Measurements from ENCODE around the gene KL.

The KL gene

GRCh38 chr13:33069365-33069764 lies 53.1 kb downstream of the KL start:
- H3K4me1 Mint-ChIP-seq (ENCODE audit: low read depth): no peaks in the 10 kb centered on the region
- no peaks in the 10 kb centered on the region for H3K27me3 Mint-ChIP-seq
- peaks cover 7% of the 10 kb centered on the region for H3K9me3 Mint-ChIP-seq
- H3K4me3 Mint-ChIP-seq: no peak overlapping the region
- intact Hi-C loops (cut with micrococcal nuclease): no loop called here
- H3K36me3 Mint-ChIP-seq (ENCODE audit: low read depth): no peaks in the 10 kb centered on the region
- H3K27ac Mint-ChIP-seq: no peak overlapping the region

DNA sequence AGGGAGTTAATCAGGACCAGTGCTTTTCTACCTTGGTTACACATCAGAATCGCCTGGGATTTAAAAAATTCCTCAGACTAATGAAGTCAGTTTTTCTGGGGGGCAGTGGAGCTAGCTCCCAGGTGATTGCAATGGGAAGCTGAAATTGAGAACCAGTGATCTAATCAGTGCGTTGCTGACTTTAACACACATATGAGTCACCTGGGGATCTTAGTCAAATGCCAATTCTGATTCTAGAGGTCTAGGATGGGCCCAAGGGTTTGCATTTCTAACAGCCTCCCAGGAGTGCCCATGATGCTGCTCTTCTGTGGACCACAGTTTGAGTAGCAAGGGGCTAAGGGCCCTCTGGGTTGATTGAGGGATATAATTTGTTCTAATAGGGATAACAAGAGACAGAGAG lies 54.5 kb downstream of the KL start:
- Mint-ChIP-seq H3K9me3 (peaks cover 7% of the 10 kb centered on the region), H3K4me3 (no peak overlapping the region), H3K27me3 (no peaks in the 10 kb centered on the region), H3K36me3 (ENCODE audit: low read depth) (no peaks in the 10 kb centered on the region), H3K27ac (no peak overlapping the region), H3K4me1 (ENCODE audit: low read depth) (no peaks in the 10 kb centered on the region)
- intact Hi-C loops (cut with micrococcal nuclease): no loop called here

DNA sequence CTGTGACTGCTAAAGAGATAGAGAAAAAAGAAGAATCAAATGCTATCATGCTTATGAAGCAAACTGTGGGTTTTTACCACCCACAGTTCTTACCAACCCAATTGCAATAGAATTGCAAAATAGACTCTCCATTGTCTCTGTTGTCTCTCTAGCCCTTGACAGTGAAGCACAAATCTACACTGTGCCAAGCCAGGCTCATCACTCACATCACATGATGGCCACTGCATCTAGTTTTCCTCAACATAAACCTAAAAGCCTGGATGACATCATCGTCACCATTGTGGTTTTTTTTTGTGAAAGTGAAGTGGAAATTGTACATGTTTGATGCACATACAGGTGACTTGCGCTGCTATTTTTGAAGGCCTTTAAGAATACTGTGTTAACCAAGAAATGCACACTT lies 56.1 kb downstream of the KL start:
- Mint-ChIP-seq H3K4me1 (ENCODE audit: low read depth) (peaks cover 5% of the 10 kb centered on the region), H3K27me3 (no peaks in the 10 kb centered on the region), H3K4me3 (no peak overlapping the region), H3K27ac (no peak overlapping the region), H3K9me3 (no peaks in the 10 kb centered on the region), H3K36me3 (ENCODE audit: low read depth) (no peaks in the 10 kb centered on the region)
- intact Hi-C loops (cut with micrococcal nuclease): no loop called here

GRCh38 chr13:33072759-33073158 lies 56.5 kb downstream of the KL start:
- Mint-ChIP-seq H3K36me3 (ENCODE audit: low read depth) (no peaks in the 10 kb centered on the region), H3K27ac (no peak overlapping the region), H3K9me3 (no peaks in the 10 kb centered on the region), H3K4me1 (ENCODE audit: low read depth) (peaks cover 5% of the 10 kb centered on the region), H3K27me3 (no peaks in the 10 kb centered on the region), H3K4me3 (no peak overlapping the region)
- intact Hi-C loops (cut with micrococcal nuclease): no loop called here

DNA sequence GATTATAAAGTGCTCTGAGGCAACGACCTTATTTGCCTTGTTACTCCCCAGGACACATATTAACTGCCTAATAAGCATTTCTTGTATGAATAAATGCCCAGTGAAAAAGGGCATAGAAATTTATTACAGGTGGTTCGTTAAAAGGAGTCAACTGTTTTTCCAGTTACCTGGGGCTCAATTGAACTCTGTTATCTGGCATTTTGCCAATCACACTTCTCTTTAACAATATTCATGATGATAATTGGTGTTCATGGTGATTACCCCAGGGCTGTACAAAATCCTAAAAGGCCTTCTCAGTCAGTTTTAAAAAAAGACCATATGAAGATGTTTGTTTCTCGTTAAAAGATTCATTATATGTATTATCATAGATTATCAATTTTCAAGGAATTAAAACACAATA lies 57.1 kb downstream of the KL start:
- Mint-ChIP-seq H3K27ac (no peak overlapping the region), H3K9me3 (no peaks in the 10 kb centered on the region), H3K36me3 (ENCODE audit: low read depth) (no peaks in the 10 kb centered on the region), H3K4me1 (ENCODE audit: low read depth) (peaks cover 5% of the 10 kb centered on the region), H3K27me3 (no peaks in the 10 kb centered on the region), H3K4me3 (no peak overlapping the region)
- intact Hi-C loops (cut with micrococcal nuclease): no loop called here

DNA sequence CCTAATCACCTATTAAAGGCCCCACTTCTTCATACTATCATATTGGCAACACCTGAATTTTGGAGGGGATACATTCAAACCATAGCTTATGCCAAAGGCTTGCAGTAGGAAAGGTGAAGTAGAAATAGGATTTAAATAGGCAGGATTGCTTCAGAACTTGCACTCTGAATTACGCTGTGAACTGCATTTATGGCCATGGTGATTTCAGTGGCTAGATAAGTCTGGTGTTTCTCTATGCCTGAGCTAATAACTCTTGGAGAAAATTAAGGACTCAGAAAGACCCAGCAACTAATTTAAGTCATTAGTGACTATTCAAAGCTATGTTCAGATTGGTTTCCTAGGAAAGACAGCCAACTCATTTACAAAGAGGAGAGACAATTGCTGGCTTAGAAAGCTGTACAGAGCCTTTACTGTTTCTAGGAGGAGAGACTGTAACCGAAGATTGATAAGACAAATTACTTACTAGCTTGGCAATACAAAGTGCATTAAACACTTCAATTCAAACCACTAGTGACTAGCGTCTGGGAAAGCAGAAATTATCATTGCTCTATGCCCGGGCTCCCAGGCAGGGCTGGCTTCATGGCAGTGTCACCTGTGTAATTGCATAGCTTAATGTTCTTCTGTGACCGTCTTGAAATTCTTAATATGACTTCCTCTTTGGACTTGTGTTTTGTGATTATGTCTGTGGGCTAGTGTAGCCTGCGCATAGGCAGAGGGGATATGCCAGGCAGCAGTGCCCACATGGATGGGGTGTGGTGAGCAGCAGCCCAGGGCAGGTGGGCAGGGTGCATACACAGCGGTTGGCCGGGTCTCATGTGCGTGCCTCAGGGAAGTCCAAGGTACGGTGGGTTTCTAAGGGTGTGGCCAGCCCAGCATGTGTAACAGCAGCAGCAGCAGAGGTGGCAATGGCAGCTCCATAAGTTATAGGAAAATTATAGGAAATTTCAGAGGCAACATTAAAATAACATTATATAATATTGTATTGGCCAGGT lies 60.1 kb downstream of the KL start:
- no peaks in the 10 kb centered on the region for H3K36me3 Mint-ChIP-seq (ENCODE audit: low read depth)
- no peaks in the 10 kb centered on the region for H3K27me3 Mint-ChIP-seq
- intact Hi-C loops (cut with micrococcal nuclease): no loop called here

GRCh38 chr13:33078263-33078662 lies 62.0 kb downstream of the KL start:
- Mint-ChIP-seq H3K4me3 (no peak overlapping the region), H3K27ac (no peak overlapping the region), H3K9me3 (no peaks in the 10 kb centered on the region), H3K36me3 (ENCODE audit: low read depth) (no peaks in the 10 kb centered on the region), H3K4me1 (ENCODE audit: low read depth) (peaks cover 24% of the 10 kb centered on the region), H3K27me3 (no peaks in the 10 kb centered on the region)
- intact Hi-C loops (cut with micrococcal nuclease): no loop called here

More for the DNA sequence above, 60.1 kb downstream of the KL start:
- Mint-ChIP-seq H3K4me3 (no peak overlapping the region), H3K4me1 (ENCODE audit: low read depth) (peaks cover 24% of the 10 kb centered on the region), H3K27ac (no peak overlapping the region), H3K9me3 (no peaks in the 10 kb centered on the region)

DNA sequence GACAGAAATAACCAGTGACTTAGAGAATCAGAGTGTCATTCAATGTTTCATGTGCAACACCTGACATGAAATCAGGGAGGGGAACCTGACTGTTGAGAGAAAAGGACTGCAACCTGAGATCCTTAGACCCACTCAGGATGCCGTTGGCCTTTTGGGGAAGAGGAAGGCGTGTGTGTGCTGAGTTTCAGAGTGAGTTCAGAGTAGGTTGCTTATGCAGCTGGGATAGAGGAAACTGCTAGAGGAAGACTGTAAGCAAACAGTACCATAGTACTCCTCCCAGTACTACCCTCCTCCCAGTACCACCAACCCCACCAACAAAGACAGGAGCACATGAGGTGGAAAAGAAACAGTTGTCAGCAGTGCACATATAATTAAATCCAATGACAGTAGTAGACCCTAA lies 63.7 kb downstream of the KL start:
- Mint-ChIP-seq H3K4me3 (no peak overlapping the region), H3K4me1 (ENCODE audit: low read depth) (peaks cover 24% of the 10 kb centered on the region), H3K27ac (peak overlapping the region; percentile 41), H3K9me3 (no peaks in the 10 kb centered on the region), H3K36me3 (ENCODE audit: low read depth) (no peaks in the 10 kb centered on the region), H3K27me3 (no peaks in the 10 kb centered on the region)
- intact Hi-C loops (cut with micrococcal nuclease): no loop called here

GRCh38 chr13:33080972-33081590 lies 64.9 kb downstream of the KL start:
- intact Hi-C loops (cut with micrococcal nuclease): no loop called here
- Mint-ChIP-seq H3K4me3 (no peak overlapping the region), H3K9me3 (no peaks in the 10 kb centered on the region), H3K27me3 (peaks cover 3% of the 10 kb centered on the region), H3K4me1 (ENCODE audit: low read depth) (peaks cover 24% of the 10 kb centered on the region), H3K36me3 (ENCODE audit: low read depth) (no peaks in the 10 kb centered on the region), H3K27ac (no peak overlapping the region)

DNA sequence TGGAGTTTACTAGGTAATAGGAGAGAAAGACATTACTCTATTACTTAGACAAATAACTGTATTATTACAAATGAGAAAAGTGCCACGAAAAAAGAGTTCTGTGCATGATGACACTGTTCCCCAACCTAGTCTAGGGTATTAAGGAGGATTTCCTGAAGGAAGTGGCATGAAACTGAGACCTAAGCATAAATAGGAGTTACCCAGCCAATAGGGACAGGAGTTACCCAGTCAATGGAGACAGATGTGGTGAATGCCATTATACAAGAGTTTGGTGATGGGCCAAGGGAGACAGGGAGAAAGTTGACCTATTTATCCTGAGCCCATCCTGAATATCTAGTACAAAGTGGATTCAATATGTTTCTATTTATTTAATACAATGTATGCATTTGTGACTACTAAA lies 65.4 kb downstream of the KL start:
- H3K27me3 Mint-ChIP-seq: peaks cover 7% of the 10 kb centered on the region

GRCh38 chr13:33083054-33083453 lies 66.8 kb downstream of the KL start:
- Mint-ChIP-seq H3K4me3 (no peak overlapping the region), H3K4me1 (ENCODE audit: low read depth) (peaks cover 19% of the 10 kb centered on the region), H3K27me3 (peaks cover 9% of the 10 kb centered on the region)

More for the DNA sequence above, 65.4 kb downstream of the KL start:
- intact Hi-C loops (cut with micrococcal nuclease): no loop called here
- H3K27ac Mint-ChIP-seq: no peak overlapping the region
- H3K4me3 Mint-ChIP-seq: no peak overlapping the region
- H3K4me1 Mint-ChIP-seq (ENCODE audit: low read depth): peaks cover 20% of the 10 kb centered on the region
- H3K9me3 Mint-ChIP-seq: no peaks in the 10 kb centered on the region
- no peaks in the 10 kb centered on the region for H3K36me3 Mint-ChIP-seq (ENCODE audit: low read depth)

DNA sequence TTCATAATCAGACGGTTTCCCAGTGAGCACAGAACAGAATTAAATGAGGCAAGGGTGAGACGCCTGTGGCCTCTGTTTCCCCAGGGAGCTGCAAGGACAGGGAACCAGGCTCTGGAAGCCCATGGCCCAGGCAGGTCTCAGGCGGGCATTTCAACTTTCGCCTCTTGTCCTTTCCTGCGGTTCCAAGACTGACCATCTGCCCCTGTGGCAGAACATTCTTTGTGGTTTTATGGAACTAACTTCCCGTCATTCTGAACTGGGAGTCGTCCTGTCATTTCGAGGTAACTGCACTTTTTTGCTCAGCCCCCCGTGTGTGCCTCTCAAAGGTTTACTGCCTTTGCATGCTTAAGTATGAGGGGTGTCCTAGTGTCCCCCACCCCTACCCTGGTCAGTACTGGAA lies 70.9 kb downstream of the KL start:
- peaks cover 9% of the 10 kb centered on the region for H3K27me3 Mint-ChIP-seq
- H3K4me1 Mint-ChIP-seq (ENCODE audit: low read depth): peaks cover 5% of the 10 kb centered on the region
- intact Hi-C loops (cut with micrococcal nuclease): no loop called here
- no peaks in the 10 kb centered on the region for H3K36me3 Mint-ChIP-seq (ENCODE audit: low read depth)
- no peak overlapping the region for H3K4me3 Mint-ChIP-seq
- H3K9me3 Mint-ChIP-seq: peaks cover 11% of the 10 kb centered on the region
- H3K27ac Mint-ChIP-seq: no peak overlapping the region

More at GRCh38 chr13:33083054-33083453, 66.8 kb downstream of the KL start:
- intact Hi-C loops (cut with micrococcal nuclease): no loop called here
- Mint-ChIP-seq H3K36me3 (ENCODE audit: low read depth) (no peaks in the 10 kb centered on the region), H3K27ac (no peak overlapping the region), H3K9me3 (no peaks in the 10 kb centered on the region)

- intact Hi-C loops (cut with micrococcal nuclease): no loop called here
- H3K9me3 Mint-ChIP-seq: peaks cover 11% of the 10 kb centered on the region
- H3K36me3 Mint-ChIP-seq (ENCODE audit: low read depth): no peaks in the 10 kb centered on the region
- no peak overlapping the region for H3K27ac Mint-ChIP-seq
- H3K27me3 Mint-ChIP-seq: peaks cover 9% of the 10 kb centered on the region
- H3K4me3 Mint-ChIP-seq: no peak overlapping the region
- H3K4me1 Mint-ChIP-seq (ENCODE audit: low read depth): peaks cover 10% of the 10 kb centered on the region
Measured at GRCh38 chr13:33087790-33088189, 71.6 kb downstream of the KL start.

DNA sequence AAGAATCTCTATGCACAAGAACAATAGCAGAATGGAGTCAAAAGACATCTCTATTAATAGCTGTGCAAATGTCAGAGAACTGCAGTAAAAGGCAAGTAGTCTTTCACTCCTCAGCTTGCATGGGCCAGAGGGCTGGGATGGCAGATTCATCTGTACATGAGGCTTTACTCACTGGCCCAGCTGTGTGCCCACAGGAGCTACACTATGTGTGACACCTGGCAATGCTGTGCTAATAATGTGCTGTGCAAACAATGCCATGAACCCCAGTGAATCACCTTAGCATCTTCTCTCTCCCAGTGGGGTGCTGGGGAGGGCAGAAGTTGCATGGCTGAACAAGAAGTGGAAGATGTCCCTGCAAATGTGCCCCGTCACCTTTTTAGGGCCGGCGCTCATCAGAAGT lies 73.1 kb downstream of the KL start:
- Mint-ChIP-seq H3K27me3 (peaks cover 9% of the 10 kb centered on the region), H3K9me3 (peaks cover 16% of the 10 kb centered on the region), H3K27ac (no peak overlapping the region), H3K4me3 (no peak overlapping the region), H3K36me3 (ENCODE audit: low read depth) (no peaks in the 10 kb centered on the region), H3K4me1 (ENCODE audit: low read depth) (peaks cover 10% of the 10 kb centered on the region)
- intact Hi-C loops (cut with micrococcal nuclease): no loop called here

All from dendritic cell treated with granulocyte-macrophage colony-stimulating factor and Interleukin-4, amounts not matched to agents 40 ng/mL and 50 ng/mL, for 4 days (primary cell).